ENCODE measurements around the gene ZNF214.

DNA sequence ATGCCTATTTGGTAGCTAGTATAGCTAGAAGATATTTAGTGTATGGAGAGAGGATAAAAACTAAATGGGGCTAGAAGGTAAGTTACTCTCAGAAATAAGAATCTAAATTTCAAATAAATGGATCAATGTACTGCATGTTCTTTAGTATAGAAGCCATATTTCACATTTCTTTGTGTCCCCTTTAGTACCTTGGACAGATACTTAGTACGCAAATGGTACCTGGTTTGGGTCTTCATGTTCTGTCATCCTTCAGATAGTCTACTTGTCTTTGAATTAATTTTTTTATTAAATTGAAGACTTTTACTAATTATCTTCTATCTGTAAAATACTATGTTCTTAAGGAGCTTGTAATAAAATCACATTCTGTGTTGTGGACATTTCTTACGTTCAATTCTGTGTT lies 42.4 kb upstream of the ZNF214 start:
- TF ChIP-seq, protein P1, sequence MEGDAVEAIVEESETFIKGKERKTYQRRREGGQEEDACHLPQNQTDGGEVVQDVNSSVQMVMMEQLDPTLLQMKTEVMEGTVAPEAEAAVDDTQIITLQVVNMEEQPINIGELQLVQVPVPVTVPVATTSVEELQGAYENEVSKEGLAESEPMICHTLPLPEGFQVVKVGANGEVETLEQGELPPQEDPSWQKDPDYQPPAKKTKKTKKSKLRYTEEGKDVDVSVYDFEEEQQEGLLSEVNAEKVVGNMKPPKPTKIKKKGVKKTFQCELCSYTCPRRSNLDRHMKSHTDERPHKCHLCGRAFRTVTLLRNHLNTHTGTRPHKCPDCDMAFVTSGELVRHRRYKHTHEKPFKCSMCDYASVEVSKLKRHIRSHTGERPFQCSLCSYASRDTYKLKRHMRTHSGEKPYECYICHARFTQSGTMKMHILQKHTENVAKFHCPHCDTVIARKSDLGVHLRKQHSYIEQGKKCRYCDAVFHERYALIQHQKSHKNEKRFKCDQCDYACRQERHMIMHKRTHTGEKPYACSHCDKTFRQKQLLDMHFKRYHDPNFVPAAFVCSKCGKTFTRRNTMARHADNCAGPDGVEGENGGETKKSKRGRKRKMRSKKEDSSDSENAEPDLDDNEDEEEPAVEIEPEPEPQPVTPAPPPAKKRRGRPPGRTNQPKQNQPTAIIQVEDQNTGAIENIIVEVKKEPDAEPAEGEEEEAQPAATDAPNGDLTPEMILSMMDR (IDR thresholded peaks at IDR 0.05) = no peak
- no peak for TF ChIP-seq POLR2A (IDR thresholded peaks at IDR 0.05)
